HG02678 (cell line): Measurements from ENCODE around the gene RGS7.
"Not testable (repeated sequence)": the region's sequence is repeated elsewhere in the genome, so short reads cannot be mapped to it uniquely, and the experiment has no call there.

Source experiments
- ATAC-seq: cut with Tn5 transposase; IDR thresholded peaks from one replicate; pipeline ENCODE4 v1.9.1; 2021; ENCODE audit warnings: mild to moderate bottlenecking, moderate library complexity; ENCODE audit not compliant: unreplicated experiment

The RGS7 gene

GRCh38 chr1:241090798-241091197 is 266.2 kb downstream of the RGS7 start:
- ATAC-seq: no peak

GRCh38 chr1:241089066-241089465 is 267.9 kb downstream of the RGS7 start:
- not testable (repeated sequence) for ATAC-seq

- not testable (repeated sequence) for ATAC-seq
These were observed 268.9 kb downstream of the RGS7 start for GRCh38 chr1:241088075-241088474.

DNA sequence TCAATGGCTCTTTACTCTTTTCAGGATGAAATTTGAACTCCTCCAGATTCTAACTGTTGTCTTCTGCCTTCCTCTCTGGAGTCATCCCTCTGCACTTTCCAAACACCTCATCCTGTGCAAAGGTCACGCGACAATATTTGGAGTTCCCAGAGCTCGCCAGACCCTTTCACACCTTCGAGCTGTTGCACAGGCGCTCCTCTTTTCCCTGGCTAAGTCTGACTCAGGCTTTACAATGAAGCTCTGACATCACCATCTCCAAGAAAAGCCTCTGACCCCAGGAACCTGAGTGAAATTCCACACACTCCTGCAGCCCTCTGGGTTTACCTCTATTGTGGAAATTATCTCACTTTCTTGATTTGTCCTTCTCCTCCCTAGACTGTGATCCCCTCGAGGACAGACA is 270.3 kb downstream of the RGS7 start:
- ATAC-seq: no peak

- ATAC-seq: no peak
These were observed 273.7 kb downstream of the RGS7 start for GRCh38 chr1:241083285-241083684.

GRCh38 chr1:241081473-241081872 is 275.5 kb downstream of the RGS7 start:
- no peak for ATAC-seq

- ATAC-seq: no peak
These were observed 277.5 kb downstream of the RGS7 start for GRCh38 chr1:241079459-241079858.

DNA sequence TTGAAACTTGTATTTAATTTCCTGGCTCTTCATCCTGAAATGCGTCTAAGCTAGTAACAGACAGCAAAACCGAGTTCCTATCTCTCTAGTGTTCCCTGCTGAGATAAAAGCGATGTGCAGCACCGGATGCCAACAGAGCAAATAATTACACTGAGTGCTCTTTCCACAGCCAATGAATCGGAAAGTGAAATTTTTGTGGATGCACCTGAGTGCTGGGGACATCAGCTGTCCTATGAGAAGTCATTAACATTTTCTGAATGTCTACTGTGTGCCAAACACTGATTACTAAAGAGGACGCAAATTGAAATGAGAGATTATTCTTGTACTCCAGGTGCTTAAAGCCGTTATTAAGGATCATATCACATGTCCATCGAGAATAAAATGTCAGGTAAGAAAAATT is 278.0 kb downstream of the RGS7 start:
- ATAC-seq: no peak

- no peak for ATAC-seq
These were observed 279.4 kb downstream of the RGS7 start for GRCh38 chr1:241077386-241078147.

GRCh38 chr1:241074507-241074906 is 282.5 kb downstream of the RGS7 start:
- ATAC-seq: no peak

DNA sequence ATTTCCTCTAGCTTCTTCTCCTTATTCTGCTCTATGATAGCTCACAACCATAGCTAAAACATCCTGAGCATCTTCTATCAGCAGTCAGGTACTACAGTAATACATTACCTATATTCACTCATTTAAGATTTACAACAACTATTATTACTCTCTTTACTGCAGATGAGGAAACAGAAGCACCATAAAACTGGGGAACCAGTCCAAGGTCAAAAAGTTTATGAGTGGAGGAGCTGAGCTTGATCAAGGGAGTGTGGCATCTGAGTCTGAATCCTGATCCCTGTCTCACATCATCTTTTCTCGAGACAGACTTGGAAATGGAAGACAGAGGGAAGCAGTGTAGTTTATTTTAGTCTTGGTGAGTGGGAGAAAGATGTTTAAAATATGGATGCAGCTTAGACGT is 288.6 kb downstream of the RGS7 start:
- no peak for ATAC-seq

DNA sequence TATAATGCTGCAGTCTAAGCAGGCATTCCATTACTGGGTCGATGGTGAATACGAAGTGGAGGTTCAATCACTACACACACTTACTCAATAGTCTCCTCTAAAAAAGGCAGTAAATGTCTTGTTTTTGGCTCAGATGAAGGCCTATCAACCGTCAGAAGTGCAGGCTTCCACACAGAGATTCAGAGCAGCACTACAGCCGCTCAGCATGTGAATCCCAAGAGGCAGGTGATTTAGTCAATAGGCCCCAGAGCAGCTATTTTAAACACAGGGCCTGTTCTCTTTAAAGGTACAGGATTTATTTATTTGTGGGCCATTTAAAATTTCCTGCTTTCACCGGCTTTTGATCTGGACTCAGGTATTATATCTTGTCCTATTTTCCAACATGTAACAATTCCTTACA is 293.7 kb downstream of the RGS7 start:
- ATAC-seq: no peak

- no peak for ATAC-seq
These were observed 295.9 kb downstream of the RGS7 start for GRCh38 chr1:241061062-241061461.

- ATAC-seq: no peak
These were observed 308.4 kb downstream of the RGS7 start for GRCh38 chr1:241048622-241049021.

- no peak for ATAC-seq
These were observed 311.3 kb downstream of the RGS7 start for GRCh38 chr1:241045659-241046058.

DNA sequence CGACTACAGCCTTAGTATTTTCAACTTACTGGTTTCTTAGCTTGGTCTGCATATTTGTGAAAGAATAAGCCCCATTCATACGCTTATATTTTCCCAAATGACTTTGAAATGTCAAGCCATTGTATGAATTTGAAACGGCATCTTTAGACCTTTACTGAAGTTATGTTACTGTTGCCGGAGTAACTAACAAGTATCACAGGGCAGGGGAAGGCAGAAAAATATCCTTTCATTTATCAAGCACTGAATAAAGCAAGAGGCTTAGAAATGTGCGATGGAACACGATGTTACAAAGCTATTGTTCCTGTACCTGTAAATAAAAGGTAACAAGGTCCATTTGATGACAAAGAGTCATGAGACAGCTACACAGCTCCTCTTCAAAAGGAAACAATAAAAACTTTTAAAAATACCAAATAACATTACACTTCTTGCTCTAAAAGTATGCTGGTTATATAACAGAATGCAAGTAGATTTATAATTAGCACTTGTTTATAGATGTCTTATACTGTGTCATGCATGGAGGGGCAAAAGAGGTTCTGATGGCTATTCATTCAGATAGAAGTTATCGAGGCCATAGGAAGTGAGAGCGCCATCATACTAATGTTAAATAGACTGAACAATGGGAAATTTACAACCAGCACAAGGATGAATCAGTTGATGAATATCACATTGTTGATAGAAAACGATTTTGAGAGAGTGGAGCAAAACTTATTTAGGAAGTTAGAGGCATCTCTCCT is 322.6 kb downstream of the RGS7 start:
- no peak for ATAC-seq

DNA sequence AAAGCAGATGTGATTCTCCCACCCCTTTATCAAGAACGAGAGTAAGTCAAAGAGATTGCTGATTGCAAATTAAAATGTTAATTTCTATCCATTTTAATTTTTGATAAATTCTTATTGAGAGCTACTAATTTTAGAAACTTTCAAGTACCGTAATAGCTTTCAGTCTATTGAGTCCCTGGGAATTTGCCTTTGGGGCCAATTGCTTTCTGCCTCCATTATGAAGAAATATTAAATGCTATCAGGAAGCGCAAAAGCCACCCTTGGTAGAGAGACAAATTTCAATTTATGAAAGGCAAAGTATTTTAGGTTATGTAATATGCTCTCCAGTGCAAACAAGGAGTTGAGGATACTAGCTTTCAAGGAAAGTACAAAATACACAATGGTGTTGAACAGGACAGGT is 332.2 kb downstream of the RGS7 start:
- no peak for ATAC-seq

DNA sequence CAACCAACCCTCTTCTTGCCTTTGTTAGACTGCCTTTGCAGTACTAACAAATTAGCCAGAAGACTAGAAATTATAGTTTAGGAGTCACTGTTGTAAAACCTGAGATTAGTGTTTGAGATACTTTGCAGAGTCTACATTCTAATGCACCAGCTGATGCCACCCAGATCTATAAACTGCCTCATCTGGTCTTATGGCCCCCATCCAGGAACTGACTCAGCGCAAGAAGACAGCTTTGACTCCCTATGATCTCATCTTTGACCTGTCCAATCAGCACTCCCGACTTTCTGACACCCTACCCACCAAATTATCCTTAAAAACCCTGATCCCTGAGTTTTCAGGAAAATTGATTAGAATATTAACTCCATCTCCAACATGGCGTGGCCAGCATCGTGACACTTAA is 334.6 kb downstream of the RGS7 start:
- no peak for ATAC-seq

- no peak for ATAC-seq
These were observed 335.9 kb downstream of the RGS7 start for GRCh38 chr1:241020851-241021697.

DNA sequence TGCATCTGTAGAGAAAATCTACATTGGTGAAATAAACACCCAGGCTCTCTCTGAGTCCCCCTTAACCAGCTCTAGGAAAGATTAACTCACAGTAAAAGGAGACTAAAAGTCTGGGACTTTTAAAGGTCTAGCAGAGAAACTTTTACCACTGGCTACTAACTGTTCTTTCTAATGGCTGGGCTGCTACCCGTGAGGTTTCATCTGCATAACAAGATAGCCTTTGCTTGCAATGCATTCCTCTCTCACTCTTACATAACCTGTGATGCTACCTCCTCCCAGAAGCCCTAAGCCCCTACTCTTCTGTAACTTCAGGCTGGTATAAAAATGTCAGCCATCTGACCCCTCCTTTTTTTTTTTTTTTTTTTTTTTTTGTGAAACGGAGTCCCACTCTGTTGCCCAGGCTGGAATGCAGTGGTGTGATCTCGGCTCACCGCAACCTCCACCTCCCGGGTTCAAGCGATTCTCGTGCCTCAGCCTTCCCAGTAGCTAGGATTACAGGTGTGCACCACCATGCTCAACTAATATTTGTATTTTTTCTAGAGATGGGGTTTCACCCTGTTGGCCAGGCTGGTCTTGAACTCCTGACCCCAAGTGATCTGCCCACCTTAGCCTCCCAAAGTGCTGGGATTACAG is 344.2 kb downstream of the RGS7 start:
- no peak for ATAC-seq

DNA sequence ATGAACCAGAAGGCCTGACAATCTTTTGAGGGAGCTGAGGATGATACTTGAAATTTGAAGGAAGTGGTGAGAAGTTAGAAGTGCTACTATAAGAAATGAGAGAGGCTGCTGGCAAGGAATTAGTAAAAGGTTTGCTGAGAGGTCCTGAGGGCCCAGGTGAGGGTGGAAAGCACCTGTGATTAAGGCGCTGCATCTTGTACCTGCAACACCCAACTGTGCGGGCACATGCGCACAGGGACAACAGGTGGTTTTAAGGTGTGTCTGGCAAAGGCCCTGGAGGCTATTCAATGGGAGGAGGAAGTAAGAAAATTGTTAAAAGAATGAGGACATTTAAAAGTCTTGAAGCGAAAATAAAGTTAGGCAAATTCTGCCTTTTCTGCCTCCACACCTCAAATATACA is 349.3 kb downstream of the RGS7 start:
- no peak for ATAC-seq
